HepG2 (cell line): Measurements from ENCODE around the gene FAM83G. TPM values are rescaled to one million over a fixed set of nuclear protein-coding genes. Genes with fewer than 3 reads are reported as not detected.

ENCODE experiments used
- AHR ChIP-seq: IDR thresholded peaks from 2 replicates; pipeline ENCODE4 v1.6.1; 2018; ENCODE audit warnings: missing genetic modification reagents, missing compliant biosample characterization
- CREM ChIP-seq, 2 experiments: sonication (generic) in 1 of 2; formaldehyde crosslinking in 1 of 2; IDR thresholded peaks; 2 replicates each; pipeline versions ENCODE4 v1.4.0 to v1.6.1; 2016 to 2020; ENCODE audit warnings: antibody characterized with exemption in 1 of 2, mild to moderate bottlenecking in 1 of 2, missing genetic modification reagents in 1 of 2
- ELF3 ChIP-seq: IDR thresholded peaks from 2 replicates; pipeline ENCODE4 v1.6.1; 2016; ENCODE audit warnings: missing genetic modification reagents, missing compliant biosample characterization
- PAXIP1 ChIP-seq: sonication (generic); formaldehyde crosslinking; conservative IDR thresholded peaks from 2 replicates; pipeline ENCODE4 v1.4.0; 2020; ENCODE audit warnings: mild to moderate bottlenecking, missing genetic modification reagents, moderate library complexity
- RARA ChIP-seq: IDR thresholded peaks from 2 replicates; pipeline ENCODE4 v1.6.1; 2016; ENCODE audit warnings: missing genetic modification reagents, missing compliant biosample characterization
- RNF2 ChIP-seq: fragments of 450-650 bp; conservative IDR thresholded peaks from 2 replicates; pipeline ENCODE4 v1.6.1; 2016; ENCODE audit warnings: low read depth
- SP4 ChIP-seq: sonication (generic); formaldehyde crosslinking; IDR thresholded peaks from 2 replicates; pipeline ENCODE4 v1.8.1; 2023; ENCODE audit warnings: mild to moderate bottlenecking, missing genetic modification reagents
- TAF1 ChIP-seq: sonication (generic); formaldehyde crosslinking; IDR thresholded peaks from 2 replicates; pipeline ENCODE4 v1.4.0; 2020; ENCODE audit warnings: missing genetic modification reagents
- TARDBP ChIP-seq: sonication (generic); formaldehyde crosslinking; IDR thresholded peaks from 2 replicates; pipeline ENCODE4 v1.8.0; 2022; ENCODE audit warnings: mild to moderate bottlenecking, missing genetic modification reagents
- ZBTB26 ChIP-seq: IDR thresholded peaks from 2 replicates; pipeline ENCODE4 v1.6.1; 2016; ENCODE audit warnings: missing compliant biosample characterization, missing genetic modification reagents, borderline replicate concordance
- ZBTB49 ChIP-seq: sonication (generic); formaldehyde crosslinking; IDR thresholded peaks from 2 replicates; pipeline ENCODE4 v1.4.0; 2020; ENCODE audit warnings: missing genetic modification reagents, borderline replicate concordance
- ZKSCAN8 ChIP-seq: IDR thresholded peaks from 2 replicates; pipeline ENCODE4 v1.6.1; 2016; ENCODE audit warnings: borderline replicate concordance, missing genetic modification reagents, missing compliant biosample characterization
- ZMAT3 ChIP-seq: sonication (generic); formaldehyde crosslinking; conservative IDR thresholded peaks from 2 replicates; pipeline ENCODE4 v1.7.0; 2021; ENCODE audit warnings: missing genetic modification reagents
- ZNF225 ChIP-seq: sonication (generic); formaldehyde crosslinking; IDR thresholded peaks from 2 replicates; pipeline ENCODE4 v1.4.0; 2020; ENCODE audit warnings: mild to moderate bottlenecking, missing genetic modification reagents
- ZNF687 ChIP-seq: sonication (generic); formaldehyde crosslinking; IDR thresholded peaks from 2 replicates; pipeline ENCODE4 v1.5.1; 2020; ENCODE audit warnings: mild to moderate bottlenecking, missing genetic modification reagents, moderate library complexity
- ZSCAN20 ChIP-seq: sonication (generic); formaldehyde crosslinking; IDR thresholded peaks from 2 replicates; pipeline ENCODE4 v1.4.0; 2020; ENCODE audit warnings: missing genetic modification reagents, mild to moderate bottlenecking, borderline replicate concordance
- ZSCAN21 ChIP-seq: sonication (generic); formaldehyde crosslinking; IDR thresholded peaks from 2 replicates; pipeline ENCODE4 v1.8.0; 2022; ENCODE audit warnings: mild to moderate bottlenecking, missing genetic modification reagents, moderate library complexity, borderline replicate concordance
- polyA plus RNA-seq, 8 experiments: library from polyadenylated mRNA; depleted of rRNA in 3 of 8; stranded (reverse) in 7 of 8; unstranded in 1 of 8; fragments of >200 nt; fragmentation: Illumina TruSeq in 4 of 8; extraction: Trizol in 4 of 8; gene quantifications; 2 replicates each; pipeline versions ENCODE4 v1.2.1 to v1.2.3, GENCODE V29; 2011 to 2016; ENCODE audit warnings: low read depth in 4 of 8, missing spikeins in 1 of 8, mixed read lengths in 1 of 8; ENCODE audit not compliant: insufficient read depth in 1 of 8
- total RNA-seq, 5 experiments: library from RNA; depleted of rRNA; stranded (reverse); fragments of >200 nt; fragmentation: Illumina TruSeq; extraction: Trizol; gene quantifications; 2 replicates each; pipeline ENCODE4 v1.2.3, GENCODE V29; 2016; ENCODE audit warnings: low read depth in 1 of 5

FAM83G gene
- total and polyA plus RNA-seq, 2 of the 13 experiments (the other 11 are each of a cell fraction or from before 2014, with no cell fraction given): 13.7 to 18.6 TPM

- TF ChIP-seq RARA (peak; percentile 91), ZKSCAN8 (no peak), RNF2 (no peak), TARDBP (CRISPR knock-in tag) (no peak), ELF3 (0 out of 2 replicates have a peak, but pooled peaks have one; percentile 20), ZNF687 (no peak), SP4 (no peak), ZBTB26 (no peak), ZBTB49 (CRISPR knock-in tag) (no peak), ZSCAN20 (CRISPR knock-in tag) (no peak), TAF1 (no peak), AHR (CRISPR knock-in tag) (no peak), PAXIP1 (CRISPR knock-in tag) (peak; percentile 43; the same call in 1 of the 2 replicates), ZMAT3 (CRISPR knock-in tag) (no peak), ZSCAN21 (CRISPR knock-in tag) (no peak), CREM (IDR thresholded peaks at IDR 0.05) (no peak), CREM (CRISPR knock-in tag; IDR thresholded peaks at IDR 0.05) (no peak), ZNF225 (CRISPR knock-in tag) (no peak)
Measured at GRCh38 chr17:18920911-18921441, 83.6 kb downstream of the FAM83G start (continued).
